ENCODE results near the gene NOS1. TPM values are rescaled to one million over a fixed set of nuclear protein-coding genes. Genes with fewer than 3 reads are reported as not detected.

Gene NOS1
- total RNA-seq, 1 donor from 2014 or later = 0.05 TPM

DNA sequence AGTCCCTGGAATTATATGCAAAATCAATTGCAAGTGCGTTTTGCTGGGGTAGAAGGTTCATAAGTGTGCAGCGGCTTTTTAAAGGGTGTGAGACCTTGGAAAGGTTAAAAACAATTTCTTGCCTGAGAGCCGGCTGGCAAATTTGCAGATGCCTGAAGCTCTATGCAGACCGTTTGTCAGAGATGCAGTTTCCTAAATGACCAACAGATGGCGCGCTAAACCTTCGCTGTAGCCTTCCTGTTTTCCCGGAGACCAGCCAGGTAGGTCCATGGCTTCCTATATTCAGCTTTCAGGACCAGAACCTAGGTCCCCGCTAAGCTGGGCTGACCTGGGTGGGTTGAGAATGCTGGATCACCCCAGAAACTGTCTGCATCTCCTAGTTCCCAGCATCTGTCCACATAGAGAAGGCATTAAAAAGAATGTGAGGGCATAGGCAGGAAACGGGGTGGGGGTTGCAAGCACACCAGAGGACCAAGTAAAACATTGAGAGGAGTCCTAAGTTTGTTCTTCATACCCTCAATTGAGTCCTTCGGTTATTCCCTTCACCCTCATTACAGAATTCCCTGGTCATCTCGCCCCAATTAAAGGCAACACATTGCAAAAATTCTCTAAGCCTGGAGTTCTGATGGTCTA is 5.7 kb upstream of the NOS1 start:
- Mint-ChIP-seq H3K4me1 (ENCODE audit: unreplicated experiment) (no peaks in the 10 kb centered on the region), H3K27me3 (ENCODE audit: unreplicated experiment) (peaks cover 46% of the 10 kb centered on the region), H3K9me3 (ENCODE audit: unreplicated experiment) (peaks cover 4% of the 10 kb centered on the region), H3K27ac (ENCODE audit: unreplicated experiment) (no peak overlapping the region), H3K36me3 (ENCODE audit: unreplicated experiment) (no peaks in the 10 kb centered on the region), H3K4me3 (ENCODE audit: unreplicated experiment) (no peak overlapping the region)
- TF ChIP-seq, protein P1, sequence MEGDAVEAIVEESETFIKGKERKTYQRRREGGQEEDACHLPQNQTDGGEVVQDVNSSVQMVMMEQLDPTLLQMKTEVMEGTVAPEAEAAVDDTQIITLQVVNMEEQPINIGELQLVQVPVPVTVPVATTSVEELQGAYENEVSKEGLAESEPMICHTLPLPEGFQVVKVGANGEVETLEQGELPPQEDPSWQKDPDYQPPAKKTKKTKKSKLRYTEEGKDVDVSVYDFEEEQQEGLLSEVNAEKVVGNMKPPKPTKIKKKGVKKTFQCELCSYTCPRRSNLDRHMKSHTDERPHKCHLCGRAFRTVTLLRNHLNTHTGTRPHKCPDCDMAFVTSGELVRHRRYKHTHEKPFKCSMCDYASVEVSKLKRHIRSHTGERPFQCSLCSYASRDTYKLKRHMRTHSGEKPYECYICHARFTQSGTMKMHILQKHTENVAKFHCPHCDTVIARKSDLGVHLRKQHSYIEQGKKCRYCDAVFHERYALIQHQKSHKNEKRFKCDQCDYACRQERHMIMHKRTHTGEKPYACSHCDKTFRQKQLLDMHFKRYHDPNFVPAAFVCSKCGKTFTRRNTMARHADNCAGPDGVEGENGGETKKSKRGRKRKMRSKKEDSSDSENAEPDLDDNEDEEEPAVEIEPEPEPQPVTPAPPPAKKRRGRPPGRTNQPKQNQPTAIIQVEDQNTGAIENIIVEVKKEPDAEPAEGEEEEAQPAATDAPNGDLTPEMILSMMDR (IDR thresholded peaks at IDR 0.05) = peak; percentile 94
- DNase-seq (ENCODE audit: extremely low spot score, unreplicated experiment) = peak; percentile 91

DNA sequence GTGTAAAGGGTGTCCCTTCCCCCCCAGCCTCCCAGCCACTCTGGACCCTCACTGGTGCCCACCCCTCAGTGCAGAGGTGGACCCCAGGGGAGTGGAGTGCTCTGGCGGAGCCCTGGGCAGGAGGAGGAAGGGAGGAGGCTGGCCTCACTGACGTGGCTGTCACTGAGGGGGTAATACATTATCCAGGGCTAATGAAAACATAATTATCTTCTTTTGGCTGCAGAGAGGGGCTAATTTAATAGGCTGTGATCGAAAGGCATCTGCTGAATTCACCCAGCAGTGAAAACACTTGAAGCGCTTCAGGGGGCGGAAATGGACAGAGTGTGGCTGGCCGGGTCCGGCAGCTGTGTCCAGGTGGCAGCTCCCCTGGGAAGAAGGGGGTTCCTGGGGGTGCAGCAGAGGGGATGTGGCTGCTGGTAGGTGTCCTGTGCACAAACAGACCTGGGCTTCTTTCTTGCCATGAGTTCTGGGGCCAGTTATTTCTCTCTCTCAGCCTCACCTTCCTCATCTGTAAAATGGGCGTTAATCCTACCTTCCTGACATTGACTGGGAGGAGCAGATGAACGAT is 3.7 kb upstream of the NOS1 start:
- TF ChIP-seq, protein P1 (IDR thresholded peaks at IDR 0.05) = no peak
- H3K27me3 Mint-ChIP-seq (ENCODE audit: unreplicated experiment) = peaks cover 57% of the 10 kb centered on the region
- no peak overlapping the region for H3K4me3 Mint-ChIP-seq (ENCODE audit: unreplicated experiment)
- peaks cover 4% of the 10 kb centered on the region for H3K4me1 Mint-ChIP-seq (ENCODE audit: unreplicated experiment)
- no peaks in the 10 kb centered on the region for H3K36me3 Mint-ChIP-seq (ENCODE audit: unreplicated experiment)
- no peak for DNase-seq (ENCODE audit: extremely low spot score, unreplicated experiment)
- peaks cover 1% of the 10 kb centered on the region for H3K9me3 Mint-ChIP-seq (ENCODE audit: unreplicated experiment)
- H3K27ac Mint-ChIP-seq (ENCODE audit: unreplicated experiment) = no peak overlapping the region

DNA sequence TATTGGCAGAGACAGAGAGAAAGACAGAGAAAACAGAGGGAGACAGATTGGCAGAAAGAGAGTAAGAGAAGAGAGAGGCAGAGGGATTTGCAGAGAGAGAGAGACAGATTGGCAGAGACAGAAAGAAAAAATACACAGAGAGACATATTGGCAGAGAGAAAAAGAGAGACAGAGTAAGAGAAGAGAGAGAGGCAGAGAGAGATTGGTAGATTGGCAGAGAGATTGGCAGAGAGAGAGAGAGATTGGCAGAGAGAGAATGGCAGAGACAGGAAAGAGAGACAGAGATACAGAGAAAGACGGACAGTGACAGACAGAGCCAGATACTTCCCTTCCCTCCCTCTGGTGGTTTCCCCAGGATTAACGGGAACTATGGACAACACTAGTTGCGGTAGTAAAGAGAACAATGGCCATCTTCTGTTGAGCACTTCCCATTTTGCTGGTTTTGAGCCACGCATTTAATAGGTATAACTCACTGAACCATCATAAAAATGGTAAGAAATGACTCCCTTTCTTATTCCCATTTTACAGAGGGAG is 2.6 kb upstream of the NOS1 start:
- Mint-ChIP-seq H3K4me1 (ENCODE audit: unreplicated experiment) (peaks cover 4% of the 10 kb centered on the region), H3K27me3 (ENCODE audit: unreplicated experiment) (peaks cover 67% of the 10 kb centered on the region), H3K4me3 (ENCODE audit: unreplicated experiment) (no peak overlapping the region)

DNA sequence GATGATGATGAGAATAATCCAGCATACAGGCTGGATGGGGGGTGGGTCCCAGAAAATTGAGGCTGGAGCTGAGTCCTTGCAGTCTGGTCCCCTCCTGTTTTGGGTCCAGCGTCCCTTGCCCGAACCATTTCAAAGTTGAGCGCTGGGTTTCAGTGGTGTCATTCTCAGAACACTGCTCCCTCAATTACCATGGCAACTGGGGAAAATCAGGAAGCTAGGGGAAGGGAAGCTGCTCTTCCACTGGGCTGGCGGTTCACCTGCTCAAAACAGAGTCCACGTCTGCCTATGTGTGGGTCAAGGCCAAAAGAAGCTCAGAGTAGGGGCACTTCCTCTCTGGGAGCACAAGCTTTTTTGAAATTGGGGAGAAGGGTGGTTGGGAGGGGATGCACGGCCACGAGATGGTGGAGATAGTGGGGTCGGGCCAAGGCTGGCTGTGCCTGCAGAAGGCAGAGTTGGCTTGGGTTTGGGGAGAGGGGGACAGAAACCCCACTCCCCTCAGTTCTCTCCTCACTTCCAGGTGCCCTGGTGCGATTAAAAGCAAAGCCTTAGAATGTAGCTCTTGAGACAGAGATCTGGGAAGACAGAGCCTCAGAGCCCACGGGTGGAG is 1.7 kb upstream of the NOS1 start:
- no peak for DNase-seq (ENCODE audit: extremely low spot score, unreplicated experiment)
- H3K9me3 Mint-ChIP-seq (ENCODE audit: unreplicated experiment) = no peaks in the 10 kb centered on the region
- no peaks in the 10 kb centered on the region for H3K36me3 Mint-ChIP-seq (ENCODE audit: unreplicated experiment)
- H3K4me3 Mint-ChIP-seq (ENCODE audit: unreplicated experiment) = no peak overlapping the region
- no peak overlapping the region for H3K27ac Mint-ChIP-seq (ENCODE audit: unreplicated experiment)
- H3K27me3 Mint-ChIP-seq (ENCODE audit: unreplicated experiment) = peaks cover 73% of the 10 kb centered on the region
- peaks cover 4% of the 10 kb centered on the region for H3K4me1 Mint-ChIP-seq (ENCODE audit: unreplicated experiment)
- TF ChIP-seq, protein P1 (IDR thresholded peaks at IDR 0.05) = no peak

More for the DNA sequence above, 2.6 kb upstream of the NOS1 start:
- Mint-ChIP-seq H3K9me3 (ENCODE audit: unreplicated experiment) (no peaks in the 10 kb centered on the region), H3K36me3 (ENCODE audit: unreplicated experiment) (no peaks in the 10 kb centered on the region), H3K27ac (ENCODE audit: unreplicated experiment) (no peak overlapping the region)
- TF ChIP-seq, protein P1 (IDR thresholded peaks at IDR 0.05) = no peak
- no peak for DNase-seq (ENCODE audit: extremely low spot score, unreplicated experiment)

DNA sequence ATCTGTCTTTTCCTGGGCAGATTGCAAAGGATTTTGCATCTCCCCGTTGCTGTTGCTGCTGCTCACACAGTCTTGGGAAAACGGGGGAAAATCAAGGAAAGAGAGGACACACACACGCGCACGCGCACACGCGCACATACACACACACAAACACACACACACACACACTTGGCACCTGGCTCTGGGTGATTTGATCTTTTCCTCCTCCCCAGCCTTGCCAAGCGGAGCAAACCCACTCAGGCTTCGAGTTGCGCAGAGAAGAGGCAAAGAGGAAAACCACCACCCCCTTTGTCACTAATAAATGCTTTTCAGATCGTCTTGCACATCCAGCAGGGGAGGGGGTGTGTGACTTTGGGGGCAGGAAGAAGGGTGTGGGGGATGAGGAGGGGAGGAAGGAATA is 965 bp upstream of the NOS1 start:
- TF ChIP-seq, protein P1 (IDR thresholded peaks at IDR 0.05) = no peak
- DNase-seq (ENCODE audit: extremely low spot score, unreplicated experiment) = no peak
- Mint-ChIP-seq H3K27ac (ENCODE audit: unreplicated experiment) (no peak overlapping the region), H3K4me3 (ENCODE audit: unreplicated experiment) (no peak overlapping the region), H3K27me3 (ENCODE audit: unreplicated experiment) (peaks cover 80% of the 10 kb centered on the region), H3K9me3 (ENCODE audit: unreplicated experiment) (no peaks in the 10 kb centered on the region), H3K4me1 (ENCODE audit: unreplicated experiment) (peaks cover 4% of the 10 kb centered on the region), H3K36me3 (ENCODE audit: unreplicated experiment) (no peaks in the 10 kb centered on the region)

All from osteocyte (in vitro differentiated cells).